ENCODE results near the gene VSX1. TPM values are rescaled to one million over a fixed set of nuclear protein-coding genes. Genes with fewer than 3 reads are reported as not detected.
A peak's percentile ranks its signal among the peaks of the same experiment; 100 is the strongest.

VSX1 gene
- not detected for total RNA-seq

DNA sequence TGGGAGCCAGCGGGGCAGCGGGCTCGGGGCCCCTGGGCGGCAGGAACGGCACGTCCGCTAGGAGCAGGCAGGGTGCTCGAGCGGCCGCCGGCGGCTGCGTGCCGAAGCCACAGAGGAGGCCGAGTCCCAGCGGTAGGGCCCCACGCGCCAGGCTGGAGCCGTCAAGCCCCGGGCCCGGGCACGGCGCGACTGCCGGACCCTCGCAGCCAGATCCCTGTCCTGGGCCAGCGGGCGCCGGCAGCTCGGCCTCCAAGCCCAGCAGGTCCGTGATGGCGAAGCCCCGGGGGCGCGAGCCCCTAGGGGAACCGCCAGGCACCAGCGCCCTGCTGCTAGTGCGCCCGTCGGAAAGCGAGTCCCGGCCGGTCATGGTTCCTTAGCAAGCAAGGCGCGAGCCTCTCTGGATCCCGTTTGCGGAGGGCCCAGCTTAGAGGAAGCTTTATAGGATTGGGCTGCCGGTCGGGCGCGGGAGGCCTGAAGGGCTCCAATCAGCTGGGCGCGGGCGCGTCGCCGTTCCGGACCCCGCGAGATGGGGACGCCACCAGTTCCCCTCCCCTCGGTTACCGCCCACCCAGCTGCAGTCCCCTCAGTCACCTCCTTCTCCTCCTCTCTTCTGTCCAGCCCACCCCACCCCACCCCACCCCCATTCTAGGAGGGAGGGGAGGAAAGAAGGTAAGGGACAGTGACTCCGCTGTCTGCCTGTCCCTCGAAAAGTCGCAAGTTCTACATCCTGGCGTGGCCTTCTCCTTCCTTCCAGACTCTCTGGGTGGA, at the start of gene VSX1:
TSS of gene VSX1 (minus strand) at position 412 of the 768 bp plus-strand sequence. CDS start at position 367, 45 bp downstream.
- no peak for ATAC-seq (replicated peaks)
- Mint-ChIP-seq H3K27ac (no peak within 1 kb of the TSS), H3K4me3 (peak within 1 kb of the TSS; percentile 21), H3K9me3 (no peaks in the 10 kb centered on the region), H3K4me1 (peaks cover 8% of the 10 kb centered on the region), H3K27me3 (peaks cover 60% of the 10 kb centered on the region), H3K36me3 (ENCODE audit: low read depth) (peaks cover 5% of the 10 kb centered on the region)

DNA sequence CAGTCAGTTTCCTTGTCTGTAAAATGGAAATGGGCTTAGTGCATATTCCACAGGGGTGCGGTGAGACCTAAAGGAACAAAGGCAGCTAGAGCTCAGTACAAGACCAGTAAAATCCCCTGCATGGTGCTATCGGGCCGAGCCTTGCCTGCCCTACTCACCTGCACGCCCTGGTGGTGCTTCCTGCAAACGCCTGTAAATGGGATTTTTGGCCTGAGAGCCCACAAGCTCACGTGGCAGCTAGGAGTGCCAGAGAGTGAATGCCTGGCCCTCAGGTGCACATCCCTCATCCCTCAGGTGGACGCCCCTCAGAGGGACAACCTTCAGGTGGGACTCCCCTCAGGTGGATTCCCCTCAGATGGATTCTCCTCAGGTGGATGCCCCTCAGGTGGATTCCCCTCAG, 48.0 kb upstream of the VSX1 start:
- no peaks in the 10 kb centered on the region for H3K36me3 Mint-ChIP-seq (ENCODE audit: low read depth)
- H3K27me3 Mint-ChIP-seq: peaks cover 12% of the 10 kb centered on the region

DNA sequence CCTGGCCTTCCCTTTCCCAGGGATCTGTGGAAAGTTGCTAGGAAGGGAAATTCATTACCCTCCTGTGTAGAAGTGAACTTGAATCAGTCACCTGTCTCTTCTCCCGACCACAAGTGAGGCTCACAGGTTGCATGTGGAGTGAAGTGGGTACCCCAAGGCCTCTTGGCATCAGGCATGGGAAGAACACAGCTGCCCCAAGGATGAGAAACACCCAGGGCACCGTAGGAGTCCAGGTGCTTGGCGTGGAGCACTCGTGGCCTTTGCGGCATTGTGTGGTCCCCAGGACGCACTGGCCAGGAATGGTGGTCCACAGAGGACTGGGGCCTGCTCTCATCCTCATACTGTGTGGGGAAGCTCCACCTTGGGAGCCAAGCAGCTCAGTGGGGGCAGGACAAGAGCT, 47.5 kb upstream of the VSX1 start:
- H3K4me1 Mint-ChIP-seq: no peaks in the 10 kb centered on the region
- no peaks in the 10 kb centered on the region for H3K36me3 Mint-ChIP-seq (ENCODE audit: low read depth)
- no peak overlapping the region for H3K4me3 Mint-ChIP-seq
- no peaks in the 10 kb centered on the region for H3K9me3 Mint-ChIP-seq
- no peak for ATAC-seq (replicated peaks)
- H3K27me3 Mint-ChIP-seq: peaks cover 12% of the 10 kb centered on the region
- H3K27ac Mint-ChIP-seq: no peak overlapping the region

More for the DNA sequence above, 48.0 kb upstream of the VSX1 start:
- H3K9me3 Mint-ChIP-seq: no peaks in the 10 kb centered on the region
- no peak overlapping the region for H3K27ac Mint-ChIP-seq
- H3K4me3 Mint-ChIP-seq: no peak overlapping the region
- ATAC-seq (replicated peaks): no peak
- H3K4me1 Mint-ChIP-seq: no peaks in the 10 kb centered on the region

DNA sequence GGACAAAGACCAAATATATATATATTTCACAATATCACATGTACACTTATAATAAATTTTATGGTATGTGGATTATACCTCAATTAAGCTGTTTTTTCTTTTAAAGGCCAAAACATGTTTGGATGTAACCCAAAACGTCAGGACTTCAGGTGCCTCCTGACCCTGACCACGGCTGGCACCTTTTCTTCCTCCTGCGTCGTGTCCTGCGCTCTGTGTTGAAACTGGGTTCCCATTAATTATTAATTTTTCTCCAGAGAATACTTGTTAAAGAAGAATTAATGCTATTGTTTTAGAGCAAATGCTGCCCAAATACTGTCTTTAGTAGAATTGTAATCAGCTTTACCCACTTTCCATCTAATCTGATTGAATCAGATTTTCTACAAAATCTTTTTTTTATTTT, 46.7 kb upstream of the VSX1 start:
- no peak overlapping the region for H3K4me3 Mint-ChIP-seq
- H3K4me1 Mint-ChIP-seq: no peaks in the 10 kb centered on the region
- H3K27me3 Mint-ChIP-seq: peaks cover 12% of the 10 kb centered on the region
- no peaks in the 10 kb centered on the region for H3K36me3 Mint-ChIP-seq (ENCODE audit: low read depth)
- H3K27ac Mint-ChIP-seq: no peak overlapping the region
- no peak for ATAC-seq (replicated peaks)
- no peaks in the 10 kb centered on the region for H3K9me3 Mint-ChIP-seq

DNA sequence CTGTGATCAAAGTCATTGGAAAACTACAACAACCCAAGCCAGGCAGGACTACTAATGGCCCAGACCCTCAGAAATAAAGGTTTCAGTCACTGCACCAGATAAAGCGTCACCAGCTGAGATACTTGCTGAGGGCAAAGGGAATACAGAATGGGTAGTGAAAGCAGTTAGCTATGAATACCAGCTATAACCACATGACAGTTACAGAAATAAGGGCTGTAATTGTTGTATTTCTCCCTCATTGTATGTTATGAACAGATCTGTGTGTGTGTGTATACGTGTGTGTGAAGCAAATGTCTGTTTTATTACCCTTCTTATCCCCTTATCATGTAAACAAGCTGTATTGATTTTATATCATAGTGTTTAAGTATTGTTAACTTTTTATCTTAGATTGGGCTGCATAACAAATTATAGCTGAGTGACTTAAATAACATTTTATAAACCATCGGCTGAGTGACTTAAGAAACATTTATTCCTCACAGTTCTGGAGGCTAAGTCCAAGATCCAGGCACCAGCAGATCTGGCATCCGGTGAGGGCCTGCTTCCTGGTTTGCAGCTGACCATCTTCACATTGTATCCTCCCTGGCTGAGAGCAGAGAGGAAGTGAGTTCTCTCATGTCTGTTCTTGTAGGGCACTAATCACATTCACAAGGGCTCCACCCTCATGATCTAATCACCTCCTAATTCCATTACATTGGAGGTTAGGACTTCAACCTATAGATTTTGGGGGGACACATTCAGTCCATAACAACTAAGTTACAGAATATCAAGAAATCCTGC, 46.0 kb upstream of the VSX1 start:
- Mint-ChIP-seq H3K4me3 (no peak overlapping the region), H3K27me3 (peaks cover 7% of the 10 kb centered on the region)

DNA sequence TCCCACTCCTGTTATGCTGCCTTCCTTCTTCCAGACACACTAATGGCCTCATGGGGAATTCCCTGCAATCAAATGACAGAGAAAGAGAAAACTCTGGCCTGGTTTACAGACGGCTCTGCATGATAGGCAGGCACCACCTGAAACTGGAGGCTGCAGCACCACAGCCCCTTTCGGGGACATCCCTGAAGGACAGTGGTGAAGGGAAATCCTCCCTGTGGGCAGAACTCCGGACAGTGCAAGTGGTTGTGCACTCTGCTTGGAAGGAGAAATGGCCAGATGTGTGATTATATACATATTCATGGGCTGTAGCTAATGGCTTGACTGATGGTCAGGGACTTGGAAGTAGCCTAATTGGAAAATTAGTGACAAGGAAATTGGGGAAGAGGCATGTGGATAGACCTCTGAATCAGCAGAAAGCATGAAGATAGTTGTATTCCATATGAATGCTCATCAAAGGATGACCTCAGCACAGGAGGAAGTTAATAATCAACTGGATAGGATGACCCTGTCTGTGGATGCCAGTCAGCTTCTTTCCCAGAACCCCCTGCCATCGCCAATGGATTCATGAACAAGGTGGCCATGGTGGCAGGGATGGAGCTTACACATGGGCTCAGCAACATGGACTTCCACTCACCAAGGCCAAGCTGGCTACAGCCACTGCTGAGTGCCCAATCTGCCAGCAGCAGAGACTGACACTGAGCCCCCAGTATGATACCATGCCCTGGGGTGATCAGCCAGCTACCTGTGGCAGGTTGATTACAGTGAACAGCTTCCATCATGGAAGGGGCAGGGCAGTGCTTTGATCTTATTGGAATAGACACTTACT, 44.5 kb upstream of the VSX1 start:
- Mint-ChIP-seq H3K4me3 (no peak overlapping the region), H3K4me1 (no peaks in the 10 kb centered on the region), H3K9me3 (no peaks in the 10 kb centered on the region), H3K36me3 (ENCODE audit: low read depth) (no peaks in the 10 kb centered on the region), H3K27ac (no peak overlapping the region), H3K27me3 (peaks cover 3% of the 10 kb centered on the region)
- no peak for ATAC-seq (replicated peaks)

More for the DNA sequence above, 46.0 kb upstream of the VSX1 start:
- no peak for ATAC-seq (replicated peaks)
- Mint-ChIP-seq H3K36me3 (ENCODE audit: low read depth) (no peaks in the 10 kb centered on the region), H3K27ac (no peak overlapping the region), H3K4me1 (no peaks in the 10 kb centered on the region), H3K9me3 (no peaks in the 10 kb centered on the region)

DNA sequence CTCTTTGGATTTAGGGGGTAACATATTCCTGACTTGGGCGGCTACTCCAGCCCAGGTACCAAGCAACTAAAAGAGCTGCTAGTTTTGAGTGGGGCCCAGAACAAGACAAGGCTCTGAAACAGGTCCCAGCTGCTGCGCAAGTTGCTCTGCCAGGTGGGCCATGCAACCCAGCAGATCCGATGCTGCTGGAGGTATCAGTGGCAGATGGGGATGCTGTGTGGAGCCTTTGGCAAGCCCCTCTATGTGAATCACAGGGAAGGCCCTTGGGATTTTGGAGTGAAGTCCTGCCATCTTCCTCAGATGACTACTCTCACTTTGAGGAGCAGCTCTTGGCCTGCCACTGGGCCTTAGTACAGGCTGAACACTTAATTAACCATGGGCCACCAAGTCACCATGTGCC, 43.7 kb upstream of the VSX1 start:
- no peaks in the 10 kb centered on the region for H3K27me3 Mint-ChIP-seq
- no peak overlapping the region for H3K4me3 Mint-ChIP-seq
- ATAC-seq (replicated peaks): no peak
- no peaks in the 10 kb centered on the region for H3K4me1 Mint-ChIP-seq
- no peaks in the 10 kb centered on the region for H3K36me3 Mint-ChIP-seq (ENCODE audit: low read depth)
- no peaks in the 10 kb centered on the region for H3K9me3 Mint-ChIP-seq
- H3K27ac Mint-ChIP-seq: no peak overlapping the region

DNA sequence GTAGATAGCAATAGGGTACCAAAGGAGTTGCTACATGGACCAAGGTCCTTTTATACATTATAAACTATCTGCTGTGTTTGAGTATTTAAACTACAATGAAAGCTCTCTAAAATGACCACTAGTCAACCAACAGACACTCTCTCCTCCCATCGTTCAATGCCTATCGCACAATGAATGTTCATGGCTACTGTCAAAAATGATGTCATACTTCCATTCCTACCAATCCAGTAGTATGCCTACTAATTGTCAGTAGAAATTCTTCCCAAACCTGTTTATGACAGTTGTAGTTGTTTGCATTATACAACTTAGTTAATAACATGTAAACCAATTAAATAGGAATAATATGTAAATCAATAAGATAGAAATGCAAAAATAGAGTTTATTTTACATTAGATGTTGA, 39.0 kb upstream of the VSX1 start:
- no peaks in the 10 kb centered on the region for H3K9me3 Mint-ChIP-seq
- H3K4me1 Mint-ChIP-seq: no peaks in the 10 kb centered on the region
- peaks cover 3% of the 10 kb centered on the region for H3K27me3 Mint-ChIP-seq
- no peak for ATAC-seq (replicated peaks)
- no peak overlapping the region for H3K4me3 Mint-ChIP-seq
- H3K27ac Mint-ChIP-seq: no peak overlapping the region
- no peaks in the 10 kb centered on the region for H3K36me3 Mint-ChIP-seq (ENCODE audit: low read depth)

DNA sequence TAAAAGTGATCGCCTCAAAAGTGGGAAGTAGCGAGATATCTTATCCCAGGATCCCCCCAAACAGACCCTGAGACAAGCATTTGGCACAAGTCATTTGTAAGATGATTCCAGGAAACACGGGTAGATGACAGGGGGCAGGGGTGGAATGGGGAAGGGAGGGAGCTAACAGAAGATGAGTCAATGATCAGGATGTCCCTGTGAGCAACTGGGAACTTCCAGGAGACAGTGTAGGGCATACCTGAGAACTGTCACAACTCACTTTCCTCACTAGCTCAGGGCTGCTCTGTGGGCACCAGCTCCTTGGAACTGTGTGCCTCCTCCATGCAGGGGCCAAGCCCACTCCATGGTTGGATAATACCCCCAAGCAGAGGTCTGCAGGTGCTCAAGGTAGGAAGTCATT, 38.5 kb upstream of the VSX1 start:
- Mint-ChIP-seq H3K4me1 (no peaks in the 10 kb centered on the region), H3K36me3 (ENCODE audit: low read depth) (no peaks in the 10 kb centered on the region), H3K27me3 (peaks cover 3% of the 10 kb centered on the region), H3K9me3 (no peaks in the 10 kb centered on the region), H3K4me3 (no peak overlapping the region), H3K27ac (no peak overlapping the region)
- ATAC-seq (replicated peaks): no peak

DNA sequence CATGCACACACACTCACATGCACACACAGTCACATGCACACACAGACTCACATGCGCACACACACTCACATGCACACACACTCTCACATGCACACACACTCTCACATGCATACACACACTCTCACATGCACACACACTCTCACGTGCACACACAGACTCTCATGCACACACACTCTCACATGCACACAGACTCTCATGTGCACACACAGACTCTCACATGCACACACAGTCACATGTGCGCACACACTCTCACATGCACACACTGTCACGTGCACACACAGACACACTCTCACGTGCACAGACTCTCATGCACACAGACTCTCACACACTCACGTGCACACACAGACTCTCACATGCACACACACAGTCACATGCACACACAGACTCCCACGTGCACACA, 36.6 kb upstream of the VSX1 start:
- H3K27me3 Mint-ChIP-seq: peaks cover 7% of the 10 kb centered on the region
- no peak overlapping the region for H3K27ac Mint-ChIP-seq
- H3K4me3 Mint-ChIP-seq: no peak overlapping the region
- no peaks in the 10 kb centered on the region for H3K36me3 Mint-ChIP-seq (ENCODE audit: low read depth)
- no peaks in the 10 kb centered on the region for H3K4me1 Mint-ChIP-seq
- no peak for ATAC-seq (replicated peaks)
- no peaks in the 10 kb centered on the region for H3K9me3 Mint-ChIP-seq

DNA sequence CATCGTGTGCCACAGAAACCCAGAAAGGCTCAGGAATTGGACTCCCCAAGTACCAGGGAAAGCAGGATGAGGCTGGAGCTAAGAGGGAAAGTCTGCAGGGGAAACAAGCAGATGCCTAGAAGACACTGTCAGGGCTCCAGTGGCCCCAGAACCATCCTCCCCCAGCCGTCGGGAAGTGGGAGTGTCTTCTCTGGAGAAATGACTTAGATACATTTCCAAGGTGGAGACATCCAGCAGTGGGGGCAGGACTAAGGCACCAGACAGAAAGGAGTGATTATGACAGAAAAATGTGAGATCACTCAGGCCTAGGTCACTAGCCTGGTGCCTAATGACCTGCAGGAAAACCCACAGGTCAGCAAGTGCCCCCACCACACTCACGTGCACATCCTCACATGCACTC, 36.0 kb upstream of the VSX1 start:
- no peaks in the 10 kb centered on the region for H3K4me1 Mint-ChIP-seq
- no peak overlapping the region for H3K27ac Mint-ChIP-seq
- peaks cover 7% of the 10 kb centered on the region for H3K27me3 Mint-ChIP-seq
- H3K9me3 Mint-ChIP-seq: no peaks in the 10 kb centered on the region
- no peak for ATAC-seq (replicated peaks)
- H3K4me3 Mint-ChIP-seq: no peak overlapping the region
- no peaks in the 10 kb centered on the region for H3K36me3 Mint-ChIP-seq (ENCODE audit: low read depth)

DNA sequence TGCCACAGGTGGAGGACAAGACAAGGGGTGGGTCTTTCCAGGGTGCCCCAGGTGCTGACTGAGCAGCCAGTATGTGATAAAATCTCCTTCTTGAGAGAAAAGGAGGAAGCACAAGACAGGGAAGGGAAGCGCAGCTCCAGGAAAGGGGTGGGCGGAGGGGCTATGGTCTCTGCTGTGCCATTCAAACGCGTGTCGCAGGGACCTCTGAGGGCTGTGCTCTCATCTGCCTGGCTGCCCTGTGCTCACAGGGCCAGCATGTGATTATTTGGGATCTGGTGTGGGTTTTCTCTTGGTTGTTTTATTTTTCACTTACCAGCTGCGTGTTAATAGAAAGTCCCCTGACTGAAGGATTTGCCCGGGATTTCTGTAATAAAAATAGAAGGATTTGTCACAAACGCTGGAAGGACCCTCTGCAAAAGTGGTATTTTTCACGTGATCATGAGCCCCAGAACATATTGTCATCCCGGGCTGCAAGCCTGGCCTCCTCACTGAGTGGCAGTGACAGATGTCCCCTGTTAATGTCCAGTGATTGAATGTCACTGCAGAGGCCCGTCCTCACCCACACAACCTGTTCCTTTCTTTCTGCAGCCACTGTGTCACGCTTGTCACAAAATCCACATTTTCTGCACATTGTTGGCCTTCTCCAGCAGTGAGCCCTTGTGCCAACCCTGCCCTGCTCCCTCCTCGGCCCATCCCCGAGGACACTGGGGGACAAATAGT, 35.0 kb upstream of the VSX1 start:
- Mint-ChIP-seq H3K4me3 (no peak overlapping the region), H3K4me1 (no peaks in the 10 kb centered on the region), H3K27ac (no peak overlapping the region), H3K36me3 (ENCODE audit: low read depth) (no peaks in the 10 kb centered on the region), H3K27me3 (peaks cover 7% of the 10 kb centered on the region), H3K9me3 (no peaks in the 10 kb centered on the region)
- ATAC-seq (replicated peaks): no peak

DNA sequence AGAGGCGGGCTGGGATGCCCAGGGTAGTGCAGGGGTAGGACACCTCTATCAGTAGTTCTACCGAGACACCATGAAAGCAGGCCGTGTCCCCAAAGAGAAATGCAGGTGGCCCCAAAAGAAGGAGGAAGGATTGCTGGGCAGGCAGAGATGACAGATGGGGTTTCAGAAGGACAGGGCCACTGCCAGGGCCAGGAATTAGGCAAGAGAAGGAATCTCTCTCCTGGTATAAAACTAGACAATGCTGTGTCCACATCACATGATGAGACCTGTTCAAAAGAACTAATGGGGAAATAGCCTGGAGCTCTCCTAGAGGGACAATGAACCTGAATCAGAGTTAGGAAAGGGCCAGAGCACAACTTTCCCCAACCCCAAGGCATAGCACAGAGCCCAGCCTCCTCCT, 21.6 kb upstream of the VSX1 start:
- H3K27me3 Mint-ChIP-seq: peaks cover 21% of the 10 kb centered on the region
- no peaks in the 10 kb centered on the region for H3K9me3 Mint-ChIP-seq
- no peak overlapping the region for H3K4me3 Mint-ChIP-seq
- no peaks in the 10 kb centered on the region for H3K36me3 Mint-ChIP-seq (ENCODE audit: low read depth)
- H3K27ac Mint-ChIP-seq: no peak overlapping the region
- ATAC-seq (replicated peaks): no peak
- peaks cover 12% of the 10 kb centered on the region for H3K4me1 Mint-ChIP-seq

DNA sequence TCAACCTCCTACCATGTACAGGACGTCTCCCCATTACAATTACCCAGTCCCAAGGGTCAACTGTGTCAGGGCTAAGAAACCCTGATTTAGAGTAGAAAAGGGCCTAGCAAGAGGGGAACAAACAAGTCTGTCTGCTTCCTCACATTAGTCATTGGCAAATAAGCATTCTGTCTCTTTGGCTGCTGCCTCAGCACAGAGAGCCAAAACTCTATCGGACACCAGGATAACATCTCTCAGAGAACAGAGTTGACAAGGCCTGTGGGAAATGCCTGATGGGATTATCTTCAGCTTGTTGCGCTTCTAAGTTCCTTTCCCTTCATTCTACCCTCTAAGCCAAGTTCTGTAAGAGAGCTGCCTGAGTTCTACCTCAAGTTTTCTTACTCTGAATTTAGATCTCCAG, 19.0 kb upstream of the VSX1 start:
- peaks cover 12% of the 10 kb centered on the region for H3K4me1 Mint-ChIP-seq
- no peaks in the 10 kb centered on the region for H3K36me3 Mint-ChIP-seq (ENCODE audit: low read depth)
- H3K27me3 Mint-ChIP-seq: peaks cover 5% of the 10 kb centered on the region
- H3K4me3 Mint-ChIP-seq: no peak overlapping the region
- H3K9me3 Mint-ChIP-seq: no peaks in the 10 kb centered on the region
- ATAC-seq (replicated peaks): no peak
- H3K27ac Mint-ChIP-seq: no peak overlapping the region
